Measurements from ENCODE around the gene SIAH3. TPM values are rescaled to one million over a fixed set of nuclear protein-coding genes. Genes with fewer than 3 reads are reported as not detected.

The SIAH3 gene
- total RNA-seq, 2 donors from 2014 or later: not detected

DNA sequence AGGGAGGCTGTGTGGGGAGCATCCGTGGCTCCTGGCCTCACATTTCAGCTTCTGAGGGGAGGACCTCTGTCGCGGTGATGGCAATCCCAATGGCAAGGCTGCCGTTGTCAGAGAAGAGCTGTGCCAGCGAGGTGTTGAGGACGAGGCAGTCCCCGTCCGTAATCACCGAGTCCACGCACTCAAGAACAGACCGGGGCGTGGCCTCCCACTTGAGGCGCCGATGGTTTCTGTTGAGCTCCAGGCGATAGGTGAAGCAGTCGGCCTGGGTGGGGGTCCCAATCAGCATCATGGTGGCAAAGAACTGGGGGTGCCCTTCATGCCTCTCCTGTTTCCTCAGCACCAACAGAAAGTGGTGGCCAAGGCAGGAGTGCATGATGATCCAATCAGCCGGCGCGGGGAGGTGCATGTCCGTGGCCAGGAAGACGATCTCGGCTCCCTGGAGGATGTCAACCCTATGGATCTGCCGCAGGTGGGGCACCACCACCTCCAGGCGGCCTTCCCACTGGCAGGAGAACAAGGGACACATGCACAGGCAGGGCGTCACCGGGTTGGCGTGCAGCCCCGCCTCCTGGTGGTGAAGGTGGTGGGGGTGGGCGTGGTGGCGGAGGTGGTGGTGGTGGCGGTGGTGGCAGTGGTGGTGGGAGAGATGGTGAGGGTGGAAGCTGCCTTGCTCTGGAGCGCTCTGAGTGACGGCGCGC lies 68.1 kb downstream of the SIAH3 start:
- ATAC-seq (ENCODE audit: insufficient number of reproducible peaks, low FRiP score, low read depth) (no peak), DNase-seq (ENCODE audit: low spot score) (no peak)
- Histone ChIP-seq H3K4me1 (ENCODE audit: control insufficient read depth in 1 of 2, low read depth in 2 of 2) (peaks cover 6 to 14% of the 10 kb centered on the region in 2 donors), H3K27ac (no peak overlapping the region), H3K36me3 (no peaks in the 10 kb centered on the region), H3K9me3 (no peaks in the 10 kb centered on the region), H3K4me3 (no peak overlapping the region), H3K27me3 (replicated peaks; ENCODE audit: insufficient read depth) (no peaks in the 10 kb centered on the region)
- TF ChIP-seq, protein P1, sequence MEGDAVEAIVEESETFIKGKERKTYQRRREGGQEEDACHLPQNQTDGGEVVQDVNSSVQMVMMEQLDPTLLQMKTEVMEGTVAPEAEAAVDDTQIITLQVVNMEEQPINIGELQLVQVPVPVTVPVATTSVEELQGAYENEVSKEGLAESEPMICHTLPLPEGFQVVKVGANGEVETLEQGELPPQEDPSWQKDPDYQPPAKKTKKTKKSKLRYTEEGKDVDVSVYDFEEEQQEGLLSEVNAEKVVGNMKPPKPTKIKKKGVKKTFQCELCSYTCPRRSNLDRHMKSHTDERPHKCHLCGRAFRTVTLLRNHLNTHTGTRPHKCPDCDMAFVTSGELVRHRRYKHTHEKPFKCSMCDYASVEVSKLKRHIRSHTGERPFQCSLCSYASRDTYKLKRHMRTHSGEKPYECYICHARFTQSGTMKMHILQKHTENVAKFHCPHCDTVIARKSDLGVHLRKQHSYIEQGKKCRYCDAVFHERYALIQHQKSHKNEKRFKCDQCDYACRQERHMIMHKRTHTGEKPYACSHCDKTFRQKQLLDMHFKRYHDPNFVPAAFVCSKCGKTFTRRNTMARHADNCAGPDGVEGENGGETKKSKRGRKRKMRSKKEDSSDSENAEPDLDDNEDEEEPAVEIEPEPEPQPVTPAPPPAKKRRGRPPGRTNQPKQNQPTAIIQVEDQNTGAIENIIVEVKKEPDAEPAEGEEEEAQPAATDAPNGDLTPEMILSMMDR (IDR thresholded peaks at IDR 0.05): no peak

DNA sequence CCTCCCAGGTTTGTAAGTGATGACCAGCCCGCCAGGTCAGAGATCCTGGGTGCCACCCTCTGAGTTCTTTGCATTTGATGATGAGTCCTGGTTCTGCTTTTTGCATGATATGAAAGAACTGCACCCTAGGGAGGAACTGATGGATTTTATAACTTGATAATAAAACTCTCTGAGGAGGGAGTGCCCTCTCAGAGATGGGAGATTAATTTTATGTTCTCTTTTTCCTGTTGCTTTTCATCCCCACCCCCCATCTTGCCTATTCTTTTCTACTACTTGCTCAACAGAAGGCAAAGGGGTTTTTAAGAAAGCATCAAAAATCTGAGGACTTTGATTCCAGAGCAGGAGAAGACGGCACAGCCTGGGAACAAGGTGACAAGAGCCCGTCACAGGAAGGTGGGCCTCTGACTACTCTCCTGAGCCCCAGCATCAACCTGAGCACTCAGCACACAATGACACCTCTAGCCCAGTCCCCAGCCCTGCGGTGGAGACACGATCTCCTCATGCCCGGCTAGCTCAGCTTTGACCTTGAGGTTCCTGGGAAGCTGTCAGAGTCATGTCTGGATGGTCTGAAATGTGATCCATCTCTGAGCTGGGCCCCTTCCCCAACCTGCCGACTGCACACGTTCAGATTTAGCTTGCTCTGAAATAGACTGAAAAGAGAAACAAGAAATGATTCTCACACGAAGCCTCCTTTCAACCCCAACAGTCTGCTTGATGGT lies 69.1 kb downstream of the SIAH3 start:
- Histone ChIP-seq H3K4me3 (no peak overlapping the region), H3K36me3 (no peaks in the 10 kb centered on the region), H3K27me3 (replicated peaks; ENCODE audit: insufficient read depth) (no peaks in the 10 kb centered on the region), H3K27ac (no peak overlapping the region), H3K9me3 (no peaks in the 10 kb centered on the region), H3K4me1 (ENCODE audit: control insufficient read depth in 1 of 2, low read depth in 2 of 2) (peaks cover 6 to 14% of the 10 kb centered on the region in 2 donors)
- TF ChIP-seq, protein P1 (IDR thresholded peaks at IDR 0.05): no peak
- DNase-seq (ENCODE audit: low spot score): no peak
- no peak for ATAC-seq (ENCODE audit: insufficient number of reproducible peaks, low FRiP score, low read depth)

DNA sequence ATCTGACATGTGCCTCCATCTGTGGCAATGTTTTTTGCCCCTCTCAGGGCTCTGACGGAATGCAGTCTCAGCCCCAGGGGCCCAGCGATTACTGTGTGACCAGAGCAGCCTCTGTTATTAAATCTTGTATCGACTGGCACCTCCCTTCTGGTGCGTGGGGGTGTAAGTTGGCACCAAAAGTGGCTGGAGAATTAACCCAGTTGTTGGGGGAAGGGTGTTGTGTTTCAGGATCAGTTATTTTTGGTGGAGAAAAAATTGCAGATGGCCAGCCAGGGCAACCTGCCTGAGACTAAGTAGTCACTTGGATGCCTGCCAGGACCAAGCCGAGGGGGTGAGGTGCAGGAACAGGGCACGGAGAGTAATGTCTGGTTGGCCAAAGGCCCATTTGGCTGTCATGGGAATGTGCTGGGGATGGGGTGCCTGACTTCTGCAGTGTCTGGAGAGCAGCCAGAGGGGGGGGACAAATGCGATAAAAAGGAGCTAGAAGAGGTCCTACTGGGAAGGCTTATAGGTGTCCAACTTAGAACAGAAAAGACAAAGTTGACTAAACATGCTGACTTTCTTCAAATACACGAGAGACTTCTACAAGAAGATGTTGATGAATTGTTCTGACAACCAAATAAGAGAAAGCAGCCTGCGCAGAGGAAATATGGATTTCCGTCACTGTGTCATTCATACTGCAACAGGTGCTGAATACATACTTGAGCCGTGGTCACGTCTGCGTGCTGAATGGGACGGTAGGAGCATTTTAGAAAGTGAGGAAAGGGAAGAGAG lies 69.8 kb downstream of the SIAH3 start:
- H3K27ac ChIP-seq: no peak overlapping the region
- H3K9me3 ChIP-seq: no peaks in the 10 kb centered on the region
- H3K36me3 ChIP-seq: no peaks in the 10 kb centered on the region
- H3K4me3 ChIP-seq: peak overlapping the region; percentile 3
- TF ChIP-seq, protein P1 (IDR thresholded peaks at IDR 0.05): no peak
- peaks cover 6 to 14% of the 10 kb centered on the region in 2 donors for H3K4me1 ChIP-seq (ENCODE audit: control insufficient read depth in 1 of 2, low read depth in 2 of 2)
- no peak for ATAC-seq (ENCODE audit: insufficient number of reproducible peaks, low FRiP score, low read depth)
- DNase-seq (ENCODE audit: low spot score): peak; percentile 4
- no peaks in the 10 kb centered on the region for H3K27me3 ChIP-seq (replicated peaks; ENCODE audit: insufficient read depth)

DNA sequence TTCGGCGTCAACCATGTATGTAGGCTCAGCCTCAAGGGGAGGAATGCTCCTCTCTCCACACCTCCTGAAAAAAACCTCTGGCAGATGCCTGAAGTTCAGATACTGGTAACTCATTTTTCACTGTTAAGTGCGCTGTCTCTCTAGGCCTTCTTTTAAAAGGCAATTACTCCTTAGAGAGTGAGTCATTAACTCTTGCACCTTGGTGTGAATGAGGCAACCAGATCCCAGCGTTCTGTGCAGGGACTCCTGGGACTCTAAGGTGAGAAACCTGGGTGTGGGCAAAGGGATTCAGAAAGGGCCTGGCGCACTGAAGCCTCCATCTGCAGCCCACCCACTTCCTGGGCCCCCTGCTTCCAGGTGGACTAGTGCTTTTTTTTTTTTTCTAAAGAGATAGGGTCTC lies 71.7 kb downstream of the SIAH3 start:
- Histone ChIP-seq H3K4me3 (no peak overlapping the region), H3K27ac (no peak overlapping the region), H3K4me1 (ENCODE audit: control insufficient read depth in 1 of 2, low read depth in 2 of 2) (peaks cover 6 to 14% of the 10 kb centered on the region in 2 donors), H3K36me3 (no peaks in the 10 kb centered on the region), H3K9me3 (no peaks in the 10 kb centered on the region), H3K27me3 (replicated peaks; ENCODE audit: insufficient read depth) (no peaks in the 10 kb centered on the region)
- no peak for ATAC-seq (ENCODE audit: insufficient number of reproducible peaks, low FRiP score, low read depth)
- TF ChIP-seq, protein P1 (IDR thresholded peaks at IDR 0.05): no peak
- no peak for DNase-seq (ENCODE audit: low spot score)

DNA sequence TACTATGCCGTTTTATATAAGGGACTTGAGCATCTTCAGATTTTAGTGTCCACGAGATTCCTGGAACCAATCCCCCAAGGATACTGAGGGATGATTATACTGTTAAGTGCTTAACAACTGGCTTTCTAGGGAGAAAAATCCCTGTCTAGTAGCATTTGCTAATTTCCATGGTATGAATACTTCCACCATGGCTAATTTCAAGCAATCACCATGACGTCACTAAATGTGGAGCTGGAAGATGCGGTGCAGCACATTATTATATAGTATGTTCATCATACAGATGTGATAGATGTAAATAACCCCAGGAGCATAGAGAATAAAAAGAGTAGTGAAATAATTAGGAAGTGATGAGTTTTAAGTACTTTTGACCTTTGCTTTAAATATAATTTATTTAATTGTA lies 72.7 kb downstream of the SIAH3 start:
- H3K27ac ChIP-seq: no peak overlapping the region
- H3K4me1 ChIP-seq (ENCODE audit: control insufficient read depth in 1 of 2, low read depth in 2 of 2): peaks cover 6 to 14% of the 10 kb centered on the region in 2 donors
- no peak for DNase-seq (ENCODE audit: low spot score)
- H3K27me3 ChIP-seq (replicated peaks; ENCODE audit: insufficient read depth): no peaks in the 10 kb centered on the region
- H3K4me3 ChIP-seq: no peak overlapping the region
- TF ChIP-seq, protein P1 (IDR thresholded peaks at IDR 0.05): no peak
- no peak for ATAC-seq (ENCODE audit: insufficient number of reproducible peaks, low FRiP score, low read depth)
- no peaks in the 10 kb centered on the region for H3K36me3 ChIP-seq
- no peaks in the 10 kb centered on the region for H3K9me3 ChIP-seq

Data from thoracic aorta (tissue), 2 donors.